Measurements from ENCODE around the gene STRN4.

DNA sequence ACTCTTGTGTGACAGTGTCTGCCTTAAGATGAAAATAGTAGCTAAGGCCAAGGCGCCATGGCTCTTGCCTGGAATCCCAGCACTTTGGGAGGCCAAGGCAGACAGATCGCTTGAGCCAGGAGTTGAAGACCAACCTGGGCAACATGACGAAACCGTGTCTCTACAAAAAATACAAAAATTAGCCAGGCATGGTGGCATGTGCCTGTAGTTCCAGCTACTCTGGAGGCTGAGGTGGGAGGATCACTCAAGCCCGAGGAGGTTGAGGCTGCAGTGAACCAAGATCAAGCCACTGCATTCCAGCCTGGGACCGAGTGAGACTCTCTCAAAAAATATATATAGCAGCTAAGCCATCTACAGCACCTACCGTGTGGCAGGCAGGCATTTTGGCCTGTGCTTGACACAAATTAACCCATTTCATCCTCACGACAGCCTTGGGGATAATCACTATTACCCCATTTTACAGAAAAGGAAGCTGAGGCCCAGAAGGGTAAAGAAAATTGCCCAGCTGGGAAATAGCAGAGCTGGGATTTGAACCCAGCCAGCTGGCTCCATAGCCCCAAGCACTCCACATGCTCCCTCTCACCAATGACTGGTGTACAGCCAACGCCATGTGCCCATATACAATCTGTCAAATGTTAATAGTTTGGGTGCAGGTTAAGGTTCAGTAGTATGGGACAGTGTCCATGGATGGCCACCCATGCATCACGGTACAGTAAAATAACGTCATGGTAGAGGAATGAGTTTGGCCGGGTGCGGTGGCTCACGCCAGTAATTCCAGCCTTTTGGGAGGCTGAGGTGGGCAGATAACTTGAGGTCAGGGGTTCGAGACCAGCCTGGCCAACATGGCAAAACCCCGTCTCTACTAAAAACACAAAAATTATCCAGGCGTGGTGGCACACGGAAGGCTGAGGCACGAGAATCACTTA is 39.1 kb upstream of the STRN4 start:
- TF ChIP-seq, protein P1, sequence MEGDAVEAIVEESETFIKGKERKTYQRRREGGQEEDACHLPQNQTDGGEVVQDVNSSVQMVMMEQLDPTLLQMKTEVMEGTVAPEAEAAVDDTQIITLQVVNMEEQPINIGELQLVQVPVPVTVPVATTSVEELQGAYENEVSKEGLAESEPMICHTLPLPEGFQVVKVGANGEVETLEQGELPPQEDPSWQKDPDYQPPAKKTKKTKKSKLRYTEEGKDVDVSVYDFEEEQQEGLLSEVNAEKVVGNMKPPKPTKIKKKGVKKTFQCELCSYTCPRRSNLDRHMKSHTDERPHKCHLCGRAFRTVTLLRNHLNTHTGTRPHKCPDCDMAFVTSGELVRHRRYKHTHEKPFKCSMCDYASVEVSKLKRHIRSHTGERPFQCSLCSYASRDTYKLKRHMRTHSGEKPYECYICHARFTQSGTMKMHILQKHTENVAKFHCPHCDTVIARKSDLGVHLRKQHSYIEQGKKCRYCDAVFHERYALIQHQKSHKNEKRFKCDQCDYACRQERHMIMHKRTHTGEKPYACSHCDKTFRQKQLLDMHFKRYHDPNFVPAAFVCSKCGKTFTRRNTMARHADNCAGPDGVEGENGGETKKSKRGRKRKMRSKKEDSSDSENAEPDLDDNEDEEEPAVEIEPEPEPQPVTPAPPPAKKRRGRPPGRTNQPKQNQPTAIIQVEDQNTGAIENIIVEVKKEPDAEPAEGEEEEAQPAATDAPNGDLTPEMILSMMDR (IDR thresholded peaks at IDR 0.05; ENCODE audit: extremely low read depth in 1 of 2, insufficient read depth in 1 of 2, low read depth in 1 of 2, low read length in 2 of 2): no peak
- TF ChIP-seq POLR2A (IDR thresholded peaks at IDR 0.05; ENCODE audit: low read depth, low read length) (no peak), POLR2AphosphoS5 (IDR thresholded peaks at IDR 0.05; ENCODE audit: insufficient read depth, low read depth, low read length) (no peak), EZH2 (IDR thresholded peaks at IDR 0.05; ENCODE audit: borderline replicate concordance, low read depth, low read length, severe bottlenecking) (no peak), JUN (IDR thresholded peaks at IDR 0.05; ENCODE audit: borderline replicate concordance, insufficient read depth, insufficient read length, low read depth) (no peak), FOS (IDR thresholded peaks at IDR 0.05; ENCODE audit: borderline replicate concordance, insufficient read depth, low read length) (no peak)
- TF ChIP-seq, protein P2, sequence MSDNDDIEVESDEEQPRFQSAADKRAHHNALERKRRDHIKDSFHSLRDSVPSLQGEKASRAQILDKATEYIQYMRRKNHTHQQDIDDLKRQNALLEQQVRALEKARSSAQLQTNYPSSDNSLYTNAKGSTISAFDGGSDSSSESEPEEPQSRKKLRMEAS (IDR thresholded peaks at IDR 0.05; ENCODE audit: insufficient read depth, insufficient read length): no peak
